ENCODE results near the gene ACOT9. TPM values are rescaled to one million over a fixed set of nuclear protein-coding genes. Genes with fewer than 3 reads are reported as not detected.
A peak's percentile ranks its signal among the peaks of the same experiment; 100 is the strongest.
"Not testable (repeated sequence)": the region's sequence is repeated elsewhere in the genome, so short reads cannot be mapped to it uniquely, and the experiment has no call there.

The ACOT9 gene
- total RNA-seq, 1 experiment from 2014 or later, result 47.0 TPM

GRCh38 chrX:23749129-23749528, 6.1 kb upstream of the ACOT9 start:
- no peak for DNase-seq
- H3K4me1 ChIP-seq (replicated peaks; ENCODE audit: insufficient read depth), result no peaks in the 10 kb centered on the region; the same call in 1 of the 2 replicates
- H3K9me3 ChIP-seq (ENCODE audit: insufficient read depth, low read depth), result no peaks in the 10 kb centered on the region
- H3K9me2 ChIP-seq (ENCODE audit: insufficient read depth), result no peaks in the 10 kb centered on the region
- no peak for TF ChIP-seq EZH2 (IDR thresholded peaks at IDR 0.05; ENCODE audit: low read depth)
- no peak for TF ChIP-seq CTCF (conservative IDR thresholded peaks at IDR 0.05)
- no TSS peak for BruUV-seq (replicated peaks)
- H3K27ac ChIP-seq, result no peak overlapping the region
- no peak overlapping the region for H2AFZ ChIP-seq
- H4K20me1 ChIP-seq (ENCODE audit: insufficient read depth), result no peaks in the 10 kb centered on the region
- H3K79me2 ChIP-seq (ENCODE audit: low read depth), result no peaks in the 10 kb centered on the region
- intact Hi-C loops (cut with micrococcal nuclease; ENCODE audit: unreplicated experiment), result no loop called here
- peaks cover 3% of the 10 kb centered on the region; the same call in 1 of the 2 replicates for H3F3A ChIP-seq (ENCODE audit: insufficient read depth, low read depth)
- ChIA-PET CTCF (no interaction called here), POLR2A (ENCODE audit: unreplicated experiment) (no interaction called here)
- H3K27me3 ChIP-seq (ENCODE audit: insufficient read depth, low read depth), result no peaks in the 10 kb centered on the region
- no peak overlapping the region for H3K4me3 ChIP-seq
- no peak overlapping the region for H3K4me2 ChIP-seq
- H3K36me3 ChIP-seq (ENCODE audit: low read depth), result no peaks in the 10 kb centered on the region

- Histone ChIP-seq H3K79me2 (ENCODE audit: low read depth) (peaks cover 15% of the 10 kb centered on the region), H3F3A (ENCODE audit: insufficient read depth, low read depth) (peaks cover 24% of the 10 kb centered on the region), H3K27ac (no peak overlapping the region), H3K4me1 (replicated peaks; ENCODE audit: insufficient read depth) (peaks cover 10% of the 10 kb centered on the region; the same call in 1 of the 2 replicates), H3K36me3 (ENCODE audit: low read depth) (no peaks in the 10 kb centered on the region), H3K4me2 (no peak overlapping the region), H3K9me2 (ENCODE audit: insufficient read depth) (no peaks in the 10 kb centered on the region), H2AFZ (no peak overlapping the region), H4K20me1 (ENCODE audit: insufficient read depth) (no peaks in the 10 kb centered on the region; the same call in 1 of the 2 replicates), H3K9me3 (ENCODE audit: insufficient read depth, low read depth) (no peaks in the 10 kb centered on the region), H3K27me3 (ENCODE audit: insufficient read depth, low read depth) (no peaks in the 10 kb centered on the region), H3K4me3 (no peak overlapping the region)
- no peak for TF ChIP-seq CTCF (conservative IDR thresholded peaks at IDR 0.05)
- TF ChIP-seq EZH2 (IDR thresholded peaks at IDR 0.05; ENCODE audit: low read depth), result no peak
- POLR2A ChIA-PET (ENCODE audit: unreplicated experiment), result no interaction called here
- intact Hi-C loops (cut with micrococcal nuclease; ENCODE audit: unreplicated experiment), result no loop called here
- no TSS peak for BruUV-seq (replicated peaks)
- CTCF ChIA-PET, result no interaction called here
- DNase-seq, result no peak
These were observed 2.7 kb upstream of the ACOT9 start for GRCh38 chrX:23745786-23746185.

- H3K9me3 ChIP-seq (ENCODE audit: insufficient read depth, low read depth); H3K9me2 ChIP-seq (ENCODE audit: insufficient read depth); DNase-seq; H4K20me1 ChIP-seq (ENCODE audit: insufficient read depth); H3K27me3 ChIP-seq (ENCODE audit: insufficient read depth, low read depth); H3K36me3 ChIP-seq (ENCODE audit: low read depth): not testable (repeated sequence)
- ChIA-PET POLR2A (ENCODE audit: unreplicated experiment) (interaction anchor here (0.5 to 1.0 kb wide), 3 partner anchors 201 to 1769 kb away, joined by 3 to 5 read pairs (median 5); no protein-coding TSS in a partner anchor), CTCF (interaction anchor here (1.0 to 2.0 kb wide), 2 partner anchors 40 to 159 kb away, joined by 3 to 6 read pairs; partner anchors contain the start of gene SAT1)
- BruUV-seq (replicated peaks), result TSS peak; percentile 89
- Histone ChIP-seq H2AFZ (peak overlapping the region; percentile 80), H3K4me2 (peak overlapping the region; percentile 83), H3K27ac (peak overlapping the region; percentile 97), H3F3A (ENCODE audit: insufficient read depth, low read depth) (peaks cover 24% of the 10 kb centered on the region), H3K4me3 (peak overlapping the region; percentile 84), H3K79me2 (ENCODE audit: low read depth) (peaks cover 37% of the 10 kb centered on the region), H3K4me1 (replicated peaks; ENCODE audit: insufficient read depth) (peaks cover 10% of the 10 kb centered on the region; the same call in 1 of the 2 replicates)
- intact Hi-C loops (cut with micrococcal nuclease; ENCODE audit: unreplicated experiment), result loop anchor here (1.0 to 2.0 kb wide), 2 partner anchors 40 to 49 kb away; partner anchors contain the start of gene SAT1
These were observed 521 bp upstream of the ACOT9 start for GRCh38 chrX:23743623-23743971.
